Activated CD4-positive, alpha-beta T cell treated with anti-CD3 and anti-CD28 coated beads, Interleukin-2, amount 50 U/mL, for 16 hours (primary cell): Measurements from ENCODE around the gene PET100.
A peak's percentile ranks its signal among the peaks of the same experiment; 100 is the strongest.
"Not testable (repeated sequence)": the region's sequence is repeated elsewhere in the genome, so short reads cannot be mapped to it uniquely, and the experiment has no call there.

Source experiments
- DNase-seq: peaks from one replicate; pipeline ENCODE4 v3.0.0-alpha.2; 2020

PET100 gene

DNA sequence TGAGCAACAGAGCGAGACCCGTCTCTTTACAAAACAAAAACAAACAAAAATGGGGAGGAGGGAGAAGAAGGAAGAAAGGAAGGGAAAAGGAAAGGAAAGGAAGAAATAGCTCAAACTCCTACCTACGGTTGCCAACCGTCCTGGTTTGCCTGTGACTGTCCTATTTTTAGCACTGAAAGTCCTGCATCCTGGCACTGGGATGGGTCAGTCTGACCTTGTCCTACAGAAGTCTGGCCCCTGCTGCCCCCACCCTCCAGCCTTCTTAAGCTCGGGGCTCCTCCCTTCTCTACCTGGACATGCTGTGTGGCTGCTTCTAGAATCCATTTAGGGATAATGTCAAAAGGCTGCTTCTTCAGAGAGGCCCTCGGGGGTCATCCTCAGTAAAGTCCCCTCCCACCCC, 6.1 kb downstream of the PET100 start:
- no peak for DNase-seq

DNA sequence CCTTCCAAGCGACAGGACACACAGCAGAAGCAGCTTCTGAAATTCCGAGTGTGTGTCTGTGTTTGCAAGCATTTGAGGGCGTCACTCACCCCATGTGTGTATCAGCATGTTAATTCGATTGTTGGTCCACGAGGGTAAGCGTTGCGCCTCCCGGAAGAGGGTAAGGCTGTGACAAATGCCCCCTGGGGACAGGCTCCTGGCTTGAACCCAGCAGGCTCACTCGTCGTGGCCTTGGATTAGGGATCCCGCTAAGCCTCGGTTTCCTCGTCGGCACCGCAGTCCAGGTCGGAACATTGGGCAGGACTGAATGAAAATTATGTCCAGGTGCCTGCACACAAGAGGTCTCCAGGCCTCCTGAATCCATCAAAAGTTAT, 6.7 kb downstream of the PET100 start:
- no peak for DNase-seq

DNA sequence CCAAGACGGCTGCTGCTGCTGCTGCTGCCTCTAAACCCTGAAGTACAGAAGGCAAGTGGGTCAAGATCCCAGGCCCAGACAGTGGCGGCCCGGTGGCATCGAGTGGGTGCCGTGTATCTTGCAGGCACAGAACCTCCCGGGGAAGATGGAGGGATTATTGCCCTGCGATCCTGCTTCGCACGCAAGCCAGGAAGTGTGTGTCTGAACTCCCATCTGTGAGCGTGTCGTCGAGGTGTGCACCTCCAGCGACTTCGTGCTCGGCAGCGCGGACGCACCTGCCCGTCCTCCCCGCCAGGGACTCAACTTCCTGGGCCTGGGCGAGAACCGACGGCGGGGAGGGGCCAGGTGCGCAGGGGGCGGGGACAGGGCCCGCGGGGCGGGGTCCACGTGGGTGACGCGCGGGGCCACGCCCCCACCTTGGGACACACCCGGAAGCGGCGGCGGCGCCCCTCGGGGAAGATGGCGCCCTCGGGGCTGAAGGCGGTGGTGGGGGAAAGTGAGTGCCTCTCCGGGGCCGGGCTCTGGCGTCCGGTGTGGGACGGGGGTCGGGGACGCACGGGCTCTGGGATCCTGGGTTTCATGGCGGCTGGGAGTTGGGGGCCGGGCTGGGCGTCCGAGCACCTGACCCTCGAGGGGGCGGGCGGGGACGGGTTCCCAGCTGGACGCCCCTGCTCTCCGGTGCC, 7.2 kb downstream of the PET100 start, which contains the start of gene STXBP2:
STXBP2 (plus strand) TSS at position 420 of the 683 bp plus-strand sequence; CDS start at position 460, 40 bp downstream.
- DNase-seq = peak; percentile 92

GRCh38 chr19:7637374-7638256, 8.0 kb downstream of the PET100 start:
- peak; percentile 10 for DNase-seq

GRCh38 chr19:7638802-7639465, 9.3 kb downstream of the PET100 start:
- DNase-seq = no peak

DNA sequence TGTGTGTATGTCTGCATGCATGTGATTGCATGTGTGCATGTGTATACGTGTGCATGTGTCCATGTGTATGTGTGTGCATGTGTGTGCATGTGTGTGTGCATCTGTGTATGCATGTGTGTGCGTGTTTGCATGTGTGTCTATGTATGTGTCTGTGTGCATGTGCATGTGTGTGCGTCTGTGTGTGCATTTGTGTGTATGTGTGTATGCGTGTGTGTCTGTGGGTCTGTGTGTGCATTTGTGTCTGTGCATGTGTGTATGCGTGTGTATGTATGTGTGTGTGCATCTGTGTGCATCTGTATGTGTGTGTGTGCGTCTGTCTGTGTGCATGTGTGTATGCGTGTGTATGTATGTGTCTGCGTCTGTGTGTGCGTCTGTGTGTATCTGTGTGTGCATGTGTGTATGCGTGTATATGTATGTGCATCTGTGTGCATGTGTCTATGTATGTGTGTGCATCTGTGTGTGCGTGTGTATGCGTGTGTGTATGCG, 10.3 kb downstream of the PET100 start:
- DNase-seq = no peak

- DNase-seq = no peak
These were observed 11.2 kb downstream of the PET100 start for GRCh38 chr19:7640803-7641202.

- no peak for DNase-seq
These were observed 12.0 kb downstream of the PET100 start for GRCh38 chr19:7641290-7642276.

- DNase-seq = no peak
These were observed 12.9 kb downstream of the PET100 start for GRCh38 chr19:7642295-7643030.

DNA sequence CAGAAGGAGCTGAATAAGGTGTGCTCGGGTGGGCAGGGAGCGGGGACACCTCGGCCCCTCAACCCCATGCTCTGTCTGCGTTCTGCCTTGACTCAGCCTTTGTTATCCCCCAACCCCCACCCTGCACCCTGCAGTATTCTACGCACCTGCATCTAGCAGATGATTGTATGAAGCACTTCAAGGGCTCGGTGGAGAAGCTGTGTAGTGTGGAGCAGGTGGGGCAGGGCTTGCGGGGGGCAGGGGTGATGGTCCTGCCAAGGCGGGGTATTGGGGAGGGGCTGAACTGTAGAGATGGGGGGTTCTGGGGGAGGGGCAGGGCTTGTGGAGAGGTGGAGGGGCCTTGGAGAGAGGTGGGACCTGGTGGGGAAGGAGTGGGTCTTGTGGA, 13.4 kb downstream of the PET100 start:
- DNase-seq = no peak

DNA sequence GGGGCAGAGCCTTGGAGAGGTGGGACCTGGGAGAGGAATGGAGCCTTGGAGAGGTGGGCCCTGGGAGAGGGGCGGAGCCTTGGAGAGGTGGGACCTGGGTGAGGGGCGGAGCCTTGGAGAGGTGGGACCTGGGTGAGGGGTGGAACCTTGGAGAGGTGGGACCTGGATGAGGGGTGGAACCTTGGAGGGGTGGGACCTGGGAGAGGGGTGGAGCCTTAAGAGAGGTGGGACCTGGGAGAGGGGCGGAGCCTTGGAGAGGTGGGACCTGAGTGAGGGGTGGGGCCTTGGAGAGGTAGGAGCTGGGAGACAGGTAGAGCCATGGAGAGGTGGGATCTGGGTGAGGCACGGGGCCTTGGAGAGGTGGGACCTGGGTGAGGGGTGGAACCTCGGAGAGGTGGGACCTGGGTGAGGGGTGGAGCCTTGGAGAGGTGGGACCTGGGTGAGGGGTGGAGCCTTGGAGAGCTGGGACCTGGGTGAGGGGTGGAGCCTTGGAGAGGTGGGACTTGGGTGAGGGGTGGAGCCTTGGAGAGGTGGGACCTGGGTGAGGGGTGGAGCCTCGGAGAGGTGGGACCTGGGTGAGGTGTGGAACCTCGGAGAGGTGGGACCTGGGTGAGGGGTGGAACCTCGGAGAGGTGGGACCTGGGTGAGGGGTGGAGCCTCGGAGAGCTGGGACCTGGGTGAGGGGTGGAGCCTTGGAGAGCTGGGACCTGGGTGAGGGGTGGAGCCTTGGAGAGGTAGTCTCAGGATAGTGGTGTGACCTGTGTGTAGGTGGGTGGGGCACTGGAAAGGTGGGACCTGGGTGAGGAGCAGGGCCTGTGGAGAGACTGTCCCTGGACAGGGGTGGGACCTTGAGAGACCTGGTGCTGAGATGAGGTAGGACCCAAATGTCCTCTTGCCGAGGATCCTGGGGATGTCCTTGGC, 14.3 kb downstream of the PET100 start:
- DNase-seq = not testable (repeated sequence)

DNA sequence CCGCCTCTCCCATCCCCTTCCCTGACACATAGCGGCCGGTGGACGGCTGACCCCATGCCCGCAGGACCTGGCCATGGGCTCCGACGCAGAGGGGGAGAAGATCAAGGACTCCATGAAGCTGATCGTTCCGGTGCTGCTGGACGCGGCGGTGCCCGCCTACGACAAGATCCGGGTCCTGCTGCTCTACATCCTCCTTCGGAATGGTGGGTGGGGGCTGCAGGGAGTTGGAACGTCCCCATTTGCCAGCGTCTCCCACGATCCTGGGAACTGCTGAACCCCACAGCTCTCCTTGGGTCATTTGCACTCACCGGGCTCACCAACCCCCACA, 14.9 kb downstream of the PET100 start:
- no peak for DNase-seq

- DNase-seq = no peak
These were observed 15.6 kb downstream of the PET100 start for GRCh38 chr19:7645163-7645562.

GRCh38 chr19:7645656-7646425, 16.2 kb downstream of the PET100 start:
- no peak for DNase-seq

GRCh38 chr19:7646426-7646700, 16.8 kb downstream of the PET100 start:
- no peak for DNase-seq

DNA sequence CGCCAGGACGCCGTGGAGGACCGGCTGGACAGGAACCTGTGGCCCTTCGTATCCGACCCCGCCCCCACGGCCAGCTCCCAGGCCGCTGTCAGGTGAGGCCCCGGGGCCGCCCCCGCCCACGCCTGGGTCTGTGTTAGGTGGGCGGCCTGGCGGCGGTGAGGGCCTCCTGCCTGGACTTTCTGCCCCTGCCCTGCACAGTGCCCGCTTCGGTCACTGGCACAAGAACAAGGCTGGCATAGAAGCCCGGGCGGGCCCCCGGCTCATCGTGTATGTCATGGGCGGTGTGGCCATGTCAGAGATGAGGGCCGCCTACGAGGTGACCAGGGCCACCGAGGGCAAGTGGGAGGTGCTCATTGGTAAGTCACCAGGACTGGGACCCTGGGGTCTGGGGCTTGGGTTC, 17.6 kb downstream of the PET100 start:
- DNase-seq = no peak

DNA sequence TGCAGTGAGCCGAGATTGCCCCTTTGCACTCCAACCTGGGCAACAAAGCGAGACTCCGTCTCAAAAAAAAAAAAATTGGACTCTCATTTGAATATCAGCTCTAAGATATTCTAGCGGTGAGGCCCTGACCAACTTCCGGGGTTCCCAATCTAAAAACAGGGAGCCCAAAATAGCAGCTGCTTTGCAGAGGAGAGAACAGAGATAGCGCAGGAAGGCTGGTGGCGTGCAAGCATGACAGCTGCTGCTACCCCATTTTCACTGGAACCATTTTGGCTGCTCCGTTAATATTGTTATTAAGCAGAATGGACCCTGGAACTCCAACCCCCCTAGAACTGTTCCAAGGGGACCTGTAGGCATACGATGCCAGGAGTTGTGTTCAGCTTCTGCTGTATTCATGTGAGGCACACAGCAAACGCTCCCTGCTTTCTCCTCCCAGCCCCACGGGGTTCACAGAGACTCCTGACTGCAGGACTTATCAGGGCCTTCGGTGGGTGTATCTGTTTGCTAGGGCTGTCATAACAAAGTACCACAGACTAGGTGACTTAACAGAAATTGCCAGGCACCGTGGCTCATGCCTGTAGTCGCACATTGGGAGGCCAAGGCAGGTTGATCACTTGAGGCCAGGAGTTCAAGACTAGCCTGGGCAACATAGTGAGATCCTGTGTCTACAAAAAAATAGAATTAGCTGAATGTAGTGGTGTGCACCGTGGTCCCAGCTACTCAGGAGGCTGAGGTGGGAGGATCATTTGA, 18.8 kb downstream of the PET100 start:
- DNase-seq = no peak

DNA sequence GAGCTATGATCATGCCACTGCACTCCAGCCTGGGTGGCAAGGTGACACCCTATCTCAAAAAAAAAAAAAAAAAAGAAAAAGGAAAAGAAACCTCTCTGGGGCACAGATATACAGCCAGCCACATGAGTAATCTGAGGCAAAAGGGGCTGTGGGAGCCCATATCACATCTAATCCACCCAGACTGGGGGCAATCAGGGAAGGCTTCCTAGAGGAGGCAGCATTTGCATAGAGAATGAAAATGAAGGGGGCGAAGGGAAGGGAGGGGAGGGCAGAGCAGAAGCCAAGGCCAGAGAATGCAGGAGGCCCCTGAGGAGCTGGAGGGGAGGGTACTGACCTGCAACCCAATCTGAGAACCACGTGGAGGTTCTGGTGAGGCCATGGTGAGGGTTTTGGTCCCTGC, 20.6 kb downstream of the PET100 start:
- DNase-seq = no peak

GRCh38 chr19:7652061-7652641, 22.6 kb downstream of the PET100 start:
- DNase-seq = peak; percentile 82
